Activated CD8-positive, alpha-beta memory T cell treated with anti-CD3 and anti-CD28 coated beads, Interleukin-2, amount 10 ng/mL, durations not matched to agents 7 days and 5 days (primary cell): Measurements from ENCODE around the gene CIB1. TPM values are rescaled to one million over a fixed set of nuclear protein-coding genes. Genes with fewer than 3 reads are reported as not detected.

Experiments
- ATAC-seq: fragments of 150-1000 bp; cut with Tn5 transposase; one replicate; pipeline ENCODE4 v1.10.0; 2021; ENCODE audit warnings: moderate library complexity
- CTCF ChIA-PET: fragments of 350-600 bp; sonication (Branson Sonifier 250); formaldehyde crosslinking; loops from one replicate; lab custom pipeline; 2021; ENCODE audit warnings: antibody characterized with exemption; lab: Charles Lee
- DNase-seq: peaks from one replicate; pipeline ENCODE4 v3.0.0-alpha.2; 2020
- H3K27ac Mint-ChIP-seq: one replicate; pipeline ENCODE4 v1.8.0; 2021; ENCODE audit warnings: mild to moderate bottlenecking, mixed read lengths
- H3K27me3 Mint-ChIP-seq: one replicate; pipeline ENCODE4 v1.8.0; 2021; ENCODE audit warnings: mixed read lengths
- H3K36me3 Mint-ChIP-seq: one replicate; pipeline ENCODE4 v1.8.0; 2021; ENCODE audit warnings: mild to moderate bottlenecking, mixed read lengths
- H3K4me1 Mint-ChIP-seq: one replicate; pipeline ENCODE4 v1.8.0; 2021; ENCODE audit warnings: mixed read lengths
- H3K4me3 Mint-ChIP-seq: one replicate; pipeline ENCODE4 v1.8.0; 2021; ENCODE audit warnings: mild to moderate bottlenecking, moderate library complexity, mixed read lengths
- H3K9me3 Mint-ChIP-seq: one replicate; pipeline ENCODE4 v1.8.0; 2022; ENCODE audit warnings: low read depth, mixed read lengths
- total RNA-seq, 2 experiments: library from RNA; stranded (reverse); gene quantifications; one replicate each; pipeline ENCODE4 v1.2.3, GENCODE V29; 2021

Gene CIB1
- total RNA-seq, 2 experiments from 2014 or later: 120 to 127 TPM

GRCh38 chr15:90209591-90209990, 24.1 kb downstream of the CIB1 start:
- Mint-ChIP-seq H3K4me3 (no peak overlapping the region), H3K4me1 (peaks cover 28% of the 10 kb centered on the region), H3K27ac (peak overlapping the region; percentile 63), H3K9me3 (no peaks in the 10 kb centered on the region), H3K27me3 (no peaks in the 10 kb centered on the region), H3K36me3 (no peaks in the 10 kb centered on the region)
- peak; percentile 75 for ATAC-seq
- peak; percentile 59 for DNase-seq
- CTCF ChIA-PET: interaction anchor here (1.2 kb wide), 1 partner anchor 9 kb away, joined by 4 read pairs; the partner anchor contains the start of gene SEMA4B

- no peak for ATAC-seq
- CTCF ChIA-PET: interaction anchor here (0.8 to 0.9 kb wide), 2 partner anchors 11 to 65 kb away, joined by 3 to 4 read pairs; no protein-coding TSS in a partner anchor
- Mint-ChIP-seq H3K36me3 (no peaks in the 10 kb centered on the region), H3K9me3 (no peaks in the 10 kb centered on the region), H3K27ac (no peak overlapping the region), H3K27me3 (no peaks in the 10 kb centered on the region), H3K4me1 (peaks cover 27% of the 10 kb centered on the region), H3K4me3 (no peak overlapping the region)
- DNase-seq: no peak
Observed at GRCh38 chr15:90208356-90208755, 25.4 kb downstream of the CIB1 start.

GRCh38 chr15:90207252-90207651, 26.5 kb downstream of the CIB1 start:
- no peaks in the 10 kb centered on the region for H3K36me3 Mint-ChIP-seq
- CTCF ChIA-PET: no interaction called here
- H3K4me3 Mint-ChIP-seq: no peak overlapping the region
- no peak for ATAC-seq
- peaks cover 5% of the 10 kb centered on the region for H3K27me3 Mint-ChIP-seq
- no peaks in the 10 kb centered on the region for H3K9me3 Mint-ChIP-seq
- H3K4me1 Mint-ChIP-seq: peaks cover 33% of the 10 kb centered on the region
- DNase-seq: no peak
- no peak overlapping the region for H3K27ac Mint-ChIP-seq

- CTCF ChIA-PET: no interaction called here
Observed at GRCh38 chr15:90205886-90206285, 27.9 kb downstream of the CIB1 start.

GRCh38 chr15:90205050-90205848, 28.5 kb downstream of the CIB1 start:
- Mint-ChIP-seq H3K4me3 (no peak overlapping the region), H3K27ac (no peak overlapping the region)

More at GRCh38 chr15:90205886-90206285, 27.9 kb downstream of the CIB1 start:
- H3K4me3 Mint-ChIP-seq: no peak overlapping the region
- ATAC-seq (no peak), DNase-seq (no peak)
- no peaks in the 10 kb centered on the region for H3K36me3 Mint-ChIP-seq
- H3K27ac Mint-ChIP-seq: no peak overlapping the region
- peaks cover 5% of the 10 kb centered on the region for H3K27me3 Mint-ChIP-seq
- H3K9me3 Mint-ChIP-seq: no peaks in the 10 kb centered on the region
- peaks cover 26% of the 10 kb centered on the region for H3K4me1 Mint-ChIP-seq

GRCh38 chr15:90203922-90204321, 29.8 kb downstream of the CIB1 start:
- CTCF ChIA-PET: interaction anchor here (0.6 kb wide), 1 partner anchor 53 kb away, joined by 3 read pairs; no protein-coding TSS in a partner anchor
- ATAC-seq: no peak
- Mint-ChIP-seq H3K27ac (no peak overlapping the region), H3K36me3 (no peaks in the 10 kb centered on the region), H3K27me3 (peaks cover 5% of the 10 kb centered on the region), H3K4me1 (peaks cover 14% of the 10 kb centered on the region), H3K4me3 (no peak overlapping the region), H3K9me3 (no peaks in the 10 kb centered on the region)
- DNase-seq: no peak

More at GRCh38 chr15:90205050-90205848, 28.5 kb downstream of the CIB1 start:
- no peak for ATAC-seq
- Mint-ChIP-seq H3K27me3 (peaks cover 5% of the 10 kb centered on the region), H3K9me3 (no peaks in the 10 kb centered on the region), H3K4me1 (peaks cover 26% of the 10 kb centered on the region), H3K36me3 (no peaks in the 10 kb centered on the region)
- CTCF ChIA-PET: interaction anchor here (1.4 kb wide), 1 partner anchor 16 kb away, joined by 3 read pairs; no protein-coding TSS in a partner anchor
- no peak for DNase-seq

GRCh38 chr15:90203473-90203872, 30.3 kb downstream of the CIB1 start:
- Mint-ChIP-seq H3K27ac (no peak overlapping the region), H3K4me3 (no peak overlapping the region), H3K9me3 (no peaks in the 10 kb centered on the region), H3K27me3 (peaks cover 5% of the 10 kb centered on the region), H3K4me1 (peaks cover 11% of the 10 kb centered on the region), H3K36me3 (no peaks in the 10 kb centered on the region)
- CTCF ChIA-PET: interaction anchor here (0.6 to 1.8 kb wide), 3 partner anchors 9 to 60 kb away, joined by 3 to 6 read pairs (median 3); no protein-coding TSS in a partner anchor
- ATAC-seq: no peak
- no peak for DNase-seq

GRCh38 chr15:90202929-90203328, 30.8 kb downstream of the CIB1 start:
- CTCF ChIA-PET: interaction anchor here (1.3 to 1.8 kb wide), 2 partner anchors 9 to 59 kb away, joined by 3 to 6 read pairs; no protein-coding TSS in a partner anchor

GRCh38 chr15:90201944-90202375, 31.8 kb downstream of the CIB1 start:
- peaks cover 11% of the 10 kb centered on the region for H3K4me1 Mint-ChIP-seq
- H3K9me3 Mint-ChIP-seq: no peaks in the 10 kb centered on the region
- DNase-seq: no peak
- no peak overlapping the region for H3K27ac Mint-ChIP-seq
- H3K4me3 Mint-ChIP-seq: peak overlapping the region; percentile 71
- CTCF ChIA-PET: interaction anchor here (0.8 to 2.6 kb wide), 8 partner anchors 8 to 92 kb away, joined by 3 to 11 read pairs (median 5); partner anchors contain the start of genes CIB1, GDPGP1 and NGRN
- H3K27me3 Mint-ChIP-seq: peaks cover 5% of the 10 kb centered on the region
- no peaks in the 10 kb centered on the region for H3K36me3 Mint-ChIP-seq
- ATAC-seq: no peak

More at GRCh38 chr15:90202929-90203328, 30.8 kb downstream of the CIB1 start:
- ATAC-seq (no peak), DNase-seq (no peak)
- Mint-ChIP-seq H3K4me1 (peaks cover 11% of the 10 kb centered on the region), H3K4me3 (peak overlapping the region; percentile 65), H3K36me3 (no peaks in the 10 kb centered on the region), H3K27ac (no peak overlapping the region), H3K9me3 (no peaks in the 10 kb centered on the region), H3K27me3 (peaks cover 5% of the 10 kb centered on the region)

GRCh38 chr15:90201130-90201943, 32.4 kb downstream of the CIB1 start, which contains the start of gene SEMA4B:
SEMA4B (plus strand) TSS chr15:90201330; CDS start chr15:90201579, 249 bp downstream.
- Mint-ChIP-seq H3K27me3 (peaks cover 5% of the 10 kb centered on the region), H3K4me1 (peaks cover 11% of the 10 kb centered on the region), H3K36me3 (no peaks in the 10 kb centered on the region), H3K4me3 (peak within 1 kb of the TSS; percentile 76), H3K27ac (peak within 1 kb of the TSS; percentile 49), H3K9me3 (no peaks in the 10 kb centered on the region)
- ATAC-seq: peak; percentile 95
- CTCF ChIA-PET: interaction anchor here (0.5 to 2.6 kb wide), 15 partner anchors 9 to 92 kb away, joined by 3 to 11 read pairs (median 4); partner anchors contain the start of genes CIB1, GDPGP1 and NGRN
- DNase-seq: peak; percentile 81

- DNase-seq (no peak), ATAC-seq (no peak)
- CTCF ChIA-PET: interaction anchor here (0.5 to 2.6 kb wide), 13 partner anchors 9 to 93 kb away, joined by 3 to 11 read pairs (median 4); partner anchors contain the start of genes CIB1, GDPGP1 and NGRN
- Mint-ChIP-seq H3K36me3 (no peaks in the 10 kb centered on the region), H3K27ac (peak overlapping the region; percentile 49), H3K9me3 (no peaks in the 10 kb centered on the region), H3K4me3 (peak overlapping the region; percentile 76), H3K4me1 (peaks cover 11% of the 10 kb centered on the region), H3K27me3 (peaks cover 5% of the 10 kb centered on the region)
Observed at GRCh38 chr15:90200534-90201129, 33.1 kb downstream of the CIB1 start.

GRCh38 chr15:90194655-90195054, 39.1 kb downstream of the CIB1 start:
- CTCF ChIA-PET: interaction anchor here (1.1 to 1.3 kb wide), 2 partner anchors 8 to 107 kb away, joined by 3 read pairs; no protein-coding TSS in a partner anchor
- Mint-ChIP-seq H3K36me3 (no peaks in the 10 kb centered on the region), H3K27me3 (no peaks in the 10 kb centered on the region), H3K27ac (no peak overlapping the region), H3K9me3 (no peaks in the 10 kb centered on the region), H3K4me1 (peaks cover 22% of the 10 kb centered on the region), H3K4me3 (no peak overlapping the region)
- no peak for DNase-seq
- ATAC-seq: no peak
